DND-41 (cell line): ENCODE measurements around the gene TMEM51.
"Not testable (repeated sequence)": the region's sequence is repeated elsewhere in the genome, so short reads cannot be mapped to it uniquely, and the experiment has no call there.

ENCODE experiments used
- ATAC-seq: fragments of 200-7000 bp; cut with Tn5 transposase; 3 replicates; pipeline ENCODE4 v1.9.1; 2021; ENCODE audit warnings: low read depth; ENCODE audit not compliant: insufficient read depth
- DNase-seq: peaks from one replicate; pipeline ENCODE4 v3.0.0-alpha.2; 2020
- H2AFZ ChIP-seq: 2 replicates; pipeline ENCODE4 v1.6.0; 2012; ENCODE audit warnings: low read depth, low read length
- H3K27ac ChIP-seq: 2 replicates; pipeline ENCODE4 v1.5.1; 2012; ENCODE audit warnings: low read length, inconsistent platforms
- H3K27me3 ChIP-seq: fragments of 200-600 bp; sonication (generic); 2 replicates; pipeline ENCODE4 v1.6.0; 2012; ENCODE audit warnings: low read length, mild to moderate bottlenecking, inconsistent platforms; ENCODE audit not compliant: insufficient read depth, poor library complexity
- H3K36me3 ChIP-seq: 2 replicates; pipeline ENCODE4 v1.5.1; 2012; ENCODE audit warnings: low read length, inconsistent platforms; ENCODE audit not compliant: insufficient read depth
- H3K4me1 ChIP-seq: 2 replicates; pipeline ENCODE4 v1.5.1; 2012; ENCODE audit warnings: mild to moderate bottlenecking, low read length; ENCODE audit not compliant: insufficient read depth
- H3K4me2 ChIP-seq: 2 replicates; pipeline ENCODE4 v1.6.0; 2012; ENCODE audit warnings: mild to moderate bottlenecking, moderate library complexity, low read length, inconsistent platforms; ENCODE audit not compliant: insufficient read depth
- H3K4me3 ChIP-seq, 2 experiments: fragments of 200-600 bp in 1 of 2; shearing (Covaris generic) in 1 of 2; 2 replicates each; pipeline ENCODE4 v1.5.1; 2012 to 2016; ENCODE audit warnings: inconsistent platforms in 2 of 2, low read length in 2 of 2, mild to moderate bottlenecking in 2 of 2, low read depth in 1 of 2, moderate library complexity in 1 of 2
- H3K79me2 ChIP-seq: 2 replicates; pipeline ENCODE4 v1.6.0; 2012; ENCODE audit warnings: low read length, inconsistent platforms; ENCODE audit not compliant: insufficient read depth
- H3K9ac ChIP-seq: 2 replicates; pipeline ENCODE4 v1.6.0; 2012; ENCODE audit warnings: low read depth, mild to moderate bottlenecking, inconsistent platforms, low read length, moderate library complexity
- H3K9me3 ChIP-seq: 2 replicates; pipeline ENCODE4 v1.5.1; 2012; ENCODE audit warnings: low read length, moderate library complexity, mild to moderate bottlenecking, inconsistent platforms; ENCODE audit not compliant: insufficient read depth, severe bottlenecking
- H4K20me1 ChIP-seq: 2 replicates; pipeline ENCODE4 v1.6.0; 2012; ENCODE audit warnings: low read length; ENCODE audit not compliant: insufficient read depth
- EZH2 ChIP-seq: IDR thresholded peaks from 3 replicates; pipeline ENCODE4 v1.6.1; 2012; ENCODE audit warnings: borderline replicate concordance, low read depth, mild to moderate bottlenecking, moderate library complexity, low read length, inconsistent platforms; ENCODE audit not compliant: severe bottlenecking
- TF ChIP-seq, protein P1 (sequence below): IDR thresholded peaks from 2 replicates; pipeline ENCODE4 v1.5.1; 2012; ENCODE audit warnings: borderline replicate concordance, low read length, moderate library complexity, mild to moderate bottlenecking; ENCODE audit not compliant: poor library complexity, severe bottlenecking; ENCODE audit errors: extremely low read depth

Gene TMEM51

DNA sequence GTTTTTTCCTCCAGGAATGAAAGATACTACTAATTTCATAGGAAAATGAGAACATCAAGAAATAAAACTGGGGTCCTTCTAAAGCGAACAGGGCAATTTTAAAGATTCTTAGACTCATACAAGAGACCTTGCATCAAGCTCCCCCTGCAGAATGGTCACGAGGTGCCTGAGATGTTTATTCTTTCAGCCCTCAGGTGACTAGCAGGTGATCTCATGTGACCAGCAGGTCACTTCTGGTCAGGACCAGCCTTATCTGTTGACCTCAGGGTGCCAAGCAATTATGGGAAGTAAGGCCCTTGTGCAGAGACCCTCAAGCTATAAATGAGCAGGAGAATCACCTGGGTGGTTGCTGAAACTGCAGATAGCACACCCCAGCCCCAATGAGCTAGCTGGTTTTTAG lies 20.6 kb upstream of the TMEM51 start:
- Histone ChIP-seq H3K4me3 (no peak overlapping the region), H3K36me3 (no peaks in the 10 kb centered on the region), H3K9ac (no peak overlapping the region), H3K9me3 (no peaks in the 10 kb centered on the region), H3K27me3 (peaks cover 9% of the 10 kb centered on the region), H4K20me1 (no peaks in the 10 kb centered on the region), H3K4me1 (no peaks in the 10 kb centered on the region), H3K4me2 (no peak overlapping the region), H3K79me2 (no peaks in the 10 kb centered on the region), H2AFZ (no peak overlapping the region), H3K27ac (no peak overlapping the region)
- TF ChIP-seq, protein P1, sequence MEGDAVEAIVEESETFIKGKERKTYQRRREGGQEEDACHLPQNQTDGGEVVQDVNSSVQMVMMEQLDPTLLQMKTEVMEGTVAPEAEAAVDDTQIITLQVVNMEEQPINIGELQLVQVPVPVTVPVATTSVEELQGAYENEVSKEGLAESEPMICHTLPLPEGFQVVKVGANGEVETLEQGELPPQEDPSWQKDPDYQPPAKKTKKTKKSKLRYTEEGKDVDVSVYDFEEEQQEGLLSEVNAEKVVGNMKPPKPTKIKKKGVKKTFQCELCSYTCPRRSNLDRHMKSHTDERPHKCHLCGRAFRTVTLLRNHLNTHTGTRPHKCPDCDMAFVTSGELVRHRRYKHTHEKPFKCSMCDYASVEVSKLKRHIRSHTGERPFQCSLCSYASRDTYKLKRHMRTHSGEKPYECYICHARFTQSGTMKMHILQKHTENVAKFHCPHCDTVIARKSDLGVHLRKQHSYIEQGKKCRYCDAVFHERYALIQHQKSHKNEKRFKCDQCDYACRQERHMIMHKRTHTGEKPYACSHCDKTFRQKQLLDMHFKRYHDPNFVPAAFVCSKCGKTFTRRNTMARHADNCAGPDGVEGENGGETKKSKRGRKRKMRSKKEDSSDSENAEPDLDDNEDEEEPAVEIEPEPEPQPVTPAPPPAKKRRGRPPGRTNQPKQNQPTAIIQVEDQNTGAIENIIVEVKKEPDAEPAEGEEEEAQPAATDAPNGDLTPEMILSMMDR: no peak
- TF ChIP-seq EZH2: no peak
- ATAC-seq (no peak), DNase-seq (no peak)

DNA sequence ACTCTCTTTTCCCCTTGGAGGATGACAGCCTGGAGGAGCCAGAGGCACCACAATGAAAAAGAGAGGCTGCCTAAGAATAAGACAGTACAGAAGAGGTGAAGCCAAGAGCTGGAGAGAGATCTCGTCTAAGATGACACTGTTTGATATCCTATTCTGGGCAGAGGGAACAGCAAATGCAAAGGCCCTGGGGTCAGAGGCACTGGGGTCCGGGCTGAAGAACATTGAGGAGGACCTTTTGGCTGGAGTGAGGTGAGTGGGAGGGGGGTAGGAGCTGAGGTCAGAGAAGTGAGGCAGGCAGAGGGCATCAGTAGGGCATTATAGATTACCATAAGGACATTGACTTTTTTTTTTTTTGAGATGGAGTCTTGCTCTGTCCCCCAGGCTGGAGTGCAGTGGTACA lies 19.3 kb upstream of the TMEM51 start:
- TF ChIP-seq, protein P1: no peak
- no peak for TF ChIP-seq EZH2
- H3K79me2 ChIP-seq: no peaks in the 10 kb centered on the region
- H3K9me3 ChIP-seq: no peaks in the 10 kb centered on the region
- H3K4me1 ChIP-seq: no peaks in the 10 kb centered on the region
- peaks cover 9% of the 10 kb centered on the region for H3K27me3 ChIP-seq
- H3K36me3 ChIP-seq: no peaks in the 10 kb centered on the region
- no peak overlapping the region for H3K27ac ChIP-seq
- no peak overlapping the region for H3K4me2 ChIP-seq
- no peak for DNase-seq
- H4K20me1 ChIP-seq: no peaks in the 10 kb centered on the region
- no peak overlapping the region for H3K4me3 ChIP-seq
- no peak for ATAC-seq
- H2AFZ ChIP-seq: no peak overlapping the region
- no peak overlapping the region for H3K9ac ChIP-seq

DNA sequence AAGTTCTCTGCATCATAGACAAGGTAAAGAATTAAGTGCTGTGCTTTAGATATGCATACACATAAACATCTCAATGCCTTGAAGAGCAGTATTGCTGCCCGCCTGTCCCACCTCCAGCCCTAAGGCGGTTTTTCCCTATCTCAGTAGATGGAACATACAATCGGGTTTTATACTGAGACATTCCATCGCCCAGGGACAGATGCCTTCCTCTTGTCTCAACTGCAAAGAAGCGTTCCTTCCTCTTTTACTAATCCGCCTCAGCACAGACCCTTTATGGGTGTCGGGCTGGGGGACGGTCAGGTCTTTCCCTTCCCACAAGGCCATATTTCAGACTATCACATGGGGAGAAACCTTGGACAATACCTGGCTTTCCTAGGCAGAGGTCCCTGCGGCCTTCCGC lies 17.9 kb upstream of the TMEM51 start:
- not testable (repeated sequence) for H2AFZ ChIP-seq, H3K27ac ChIP-seq, H3K4me2 ChIP-seq, DNase-seq, H3K79me2 ChIP-seq, H3K9ac ChIP-seq, H3K27me3 ChIP-seq, H3K36me3 ChIP-seq, H3K9me3 ChIP-seq, H4K20me1 ChIP-seq, H3K4me1 ChIP-seq, ATAC-seq, H3K4me3 ChIP-seq

DNA sequence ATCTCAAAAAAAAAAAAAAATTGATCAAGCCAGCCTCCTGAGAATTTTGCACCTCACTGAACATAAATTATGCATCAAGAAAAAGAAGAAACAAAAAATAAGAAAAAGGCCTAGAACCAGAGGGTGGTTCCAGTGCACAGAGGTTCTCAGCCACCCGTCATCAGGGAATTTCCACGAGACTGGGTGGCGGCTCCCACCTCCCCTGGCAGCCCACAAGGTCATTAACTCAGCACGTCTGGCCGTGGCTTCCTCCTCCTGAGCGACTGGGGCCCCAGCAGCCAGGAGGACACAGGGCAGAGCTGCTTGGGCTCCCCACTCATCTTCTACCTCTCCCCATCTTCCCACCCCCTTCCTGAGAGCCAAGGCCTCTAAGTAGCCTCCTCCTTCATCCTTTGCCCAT lies 15.7 kb upstream of the TMEM51 start:
- Histone ChIP-seq H3K27me3 (peaks cover 14% of the 10 kb centered on the region), H2AFZ (no peak overlapping the region), H3K27ac (no peak overlapping the region)

More for the DNA sequence above, 15.7 kb upstream of the TMEM51 start:
- TF ChIP-seq, protein P1: no peak
- no peak for DNase-seq
- Histone ChIP-seq H3K9ac (no peak overlapping the region), H3K4me1 (no peaks in the 10 kb centered on the region), H3K9me3 (no peaks in the 10 kb centered on the region), H3K79me2 (no peaks in the 10 kb centered on the region), H4K20me1 (no peaks in the 10 kb centered on the region; the same call in 1 of the 2 replicates), H3K36me3 (no peaks in the 10 kb centered on the region), H3K4me3 (no peak overlapping the region), H3K4me2 (no peak overlapping the region)
- ATAC-seq: no peak
